Neural progenitor cell (in vitro differentiated cells): ENCODE measurements around the gene MSH3. TPM values are rescaled to one million over a fixed set of nuclear protein-coding genes. Genes with fewer than 3 reads are reported as not detected.
"Not testable (repeated sequence)": the region's sequence is repeated elsewhere in the genome, so short reads cannot be mapped to it uniquely, and the experiment has no call there.

Source experiments
- DNase-seq: peaks from one replicate; pipeline ENCODE4 v3.0.0-alpha.2; 2016; ENCODE audit warnings: low spot score
- H2AFZ ChIP-seq: fragments of 200-600 bp; sonication (generic); replicated peaks from 2 replicates; pipeline ENCODE4 v1.6.1; 2016; ENCODE audit warnings: antibody characterized with exemption
- H3F3A ChIP-seq: fragments of 200-600 bp; sonication (generic); 2 replicates; pipeline ENCODE4 v1.6.1; 2016; ENCODE audit warnings: antibody characterized with exemption, low read depth
- H3K27ac ChIP-seq: fragments of 200-600 bp; sonication (generic); 2 replicates; pipeline ENCODE4 v1.5.1; 2016; ENCODE audit warnings: mild to moderate bottlenecking
- H3K27me3 ChIP-seq: fragments of 200-600 bp; sonication (generic); 2 replicates; pipeline ENCODE4 v1.6.1; 2016; ENCODE audit warnings: mild to moderate bottlenecking, moderate library complexity
- H3K36me3 ChIP-seq: fragments of 200-600 bp; sonication (generic); 2 replicates; pipeline ENCODE4 v1.5.1; 2016
- H3K4me1 ChIP-seq: fragments of 200-600 bp; sonication (generic); 2 replicates; pipeline ENCODE4 v1.6.1; 2016; ENCODE audit warnings: mixed run types
- H3K4me2 ChIP-seq: fragments of 200-600 bp; sonication (generic); 2 replicates; pipeline ENCODE4 v1.6.1; 2016
- H3K4me3 ChIP-seq: fragments of 200-600 bp; sonication (generic); 2 replicates; pipeline ENCODE4 v1.5.1; 2016
- H3K79me2 ChIP-seq: fragments of 200-600 bp; sonication (generic); 2 replicates; pipeline ENCODE4 v1.6.1; 2016; ENCODE audit warnings: low read depth
- H3K9ac ChIP-seq: fragments of 200-600 bp; sonication (generic); 2 replicates; pipeline ENCODE4 v1.6.1; 2016
- H3K9me3 ChIP-seq: fragments of 200-600 bp; sonication (generic); 2 replicates; pipeline ENCODE4 v1.5.1; 2016; ENCODE audit warnings: low read depth
- H4K20me1 ChIP-seq: fragments of 200-600 bp; sonication (generic); 2 replicates; pipeline ENCODE4 v1.6.1; 2016; ENCODE audit warnings: low read depth
- H3K27ac Mint-ChIP-seq: 3 replicates; pipeline ENCODE4 v1.8.0; 2021; ENCODE audit warnings: mixed read lengths
- H3K27me3 Mint-ChIP-seq: 2 replicates; pipeline ENCODE4 v1.8.0; 2022; ENCODE audit warnings: low read depth, mild to moderate bottlenecking, inconsistent platforms, moderate library complexity, mixed read lengths; ENCODE audit not compliant: insufficient read depth
- H3K36me3 Mint-ChIP-seq: 3 replicates; pipeline ENCODE4 v1.8.0; 2021; ENCODE audit warnings: mixed read lengths
- H3K4me1 Mint-ChIP-seq: 3 replicates; pipeline ENCODE4 v1.8.0; 2021; ENCODE audit warnings: mixed read lengths
- H3K4me3 Mint-ChIP-seq: 3 replicates; pipeline ENCODE4 v1.8.0; 2021; ENCODE audit warnings: mild to moderate bottlenecking, moderate library complexity, mixed read lengths
- H3K9me3 Mint-ChIP-seq: 3 replicates; pipeline ENCODE4 v1.8.0; 2020; ENCODE audit warnings: mixed read lengths
- EZH2 ChIP-seq: fragments of 200-600 bp; sonication (generic); IDR thresholded peaks from 2 replicates; pipeline ENCODE4 v1.6.1; 2017; ENCODE audit warnings: antibody characterized with exemption, mild to moderate bottlenecking, moderate library complexity
- EZH2phosphoT487 ChIP-seq: fragments of 200-600 bp; sonication (generic); IDR thresholded peaks from 2 replicates; pipeline ENCODE4 v1.6.1; 2017; ENCODE audit warnings: antibody characterized with exemption
- total RNA-seq: library from RNA; depleted of rRNA; stranded (reverse); fragments of >200 nt; gene quantifications from 2 replicates; pipeline ENCODE4 v1.2.3, GENCODE V29; 2015; ENCODE audit warnings: low replicate concordance
- TF ChIP-seq, protein P1 (sequence below): fragments of 200-600 bp; sonication (generic); IDR thresholded peaks from 2 replicates; pipeline ENCODE4 v1.5.1; 2017; ENCODE audit warnings: antibody characterized with exemption, mild to moderate bottlenecking

The MSH3 gene
- total RNA-seq, 1 donor from 2014 or later = 26.1 TPM

DNA sequence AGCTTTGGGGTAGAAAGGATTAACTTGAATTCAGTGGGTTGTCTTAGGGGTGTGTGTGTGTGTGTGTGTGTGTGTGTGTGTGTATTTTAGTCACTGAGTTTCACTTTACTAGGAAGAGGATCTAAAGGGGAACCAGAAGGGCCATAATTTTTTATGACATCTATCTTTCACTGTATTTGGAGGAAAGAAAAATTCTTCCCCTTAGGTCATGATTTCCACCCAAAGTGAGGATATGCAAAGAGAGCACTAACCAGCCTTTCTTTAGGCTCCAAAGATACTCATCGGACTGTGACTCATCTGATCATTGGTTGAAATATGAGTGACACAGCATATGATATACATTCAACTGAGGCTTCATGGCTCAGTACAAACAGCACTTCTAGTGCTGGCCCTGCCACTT lies 230.5 kb downstream of the MSH3 start:
- Histone ChIP-seq H3F3A (no peaks in the 10 kb centered on the region), H3K4me2 (no peak overlapping the region), H3K4me3 (no peak overlapping the region), H2AFZ (no peak overlapping the region), H3K36me3 (no peaks in the 10 kb centered on the region), H4K20me1 (no peaks in the 10 kb centered on the region), H3K9ac (no peak overlapping the region), H3K27me3 (no peaks in the 10 kb centered on the region), H3K27ac (no peak overlapping the region), H3K9me3 (no peaks in the 10 kb centered on the region), H3K79me2 (no peaks in the 10 kb centered on the region), H3K4me1 (no peaks in the 10 kb centered on the region)
- DNase-seq = no peak
- no peak for TF ChIP-seq EZH2phosphoT487
- Mint-ChIP-seq H3K4me1 (no peaks in the 10 kb centered on the region), H3K27ac (no peak overlapping the region), H3K27me3 (no peaks in the 10 kb centered on the region), H3K36me3 (peaks cover 12% of the 10 kb centered on the region), H3K4me3 (no peak overlapping the region), H3K9me3 (no peaks in the 10 kb centered on the region)

DNA sequence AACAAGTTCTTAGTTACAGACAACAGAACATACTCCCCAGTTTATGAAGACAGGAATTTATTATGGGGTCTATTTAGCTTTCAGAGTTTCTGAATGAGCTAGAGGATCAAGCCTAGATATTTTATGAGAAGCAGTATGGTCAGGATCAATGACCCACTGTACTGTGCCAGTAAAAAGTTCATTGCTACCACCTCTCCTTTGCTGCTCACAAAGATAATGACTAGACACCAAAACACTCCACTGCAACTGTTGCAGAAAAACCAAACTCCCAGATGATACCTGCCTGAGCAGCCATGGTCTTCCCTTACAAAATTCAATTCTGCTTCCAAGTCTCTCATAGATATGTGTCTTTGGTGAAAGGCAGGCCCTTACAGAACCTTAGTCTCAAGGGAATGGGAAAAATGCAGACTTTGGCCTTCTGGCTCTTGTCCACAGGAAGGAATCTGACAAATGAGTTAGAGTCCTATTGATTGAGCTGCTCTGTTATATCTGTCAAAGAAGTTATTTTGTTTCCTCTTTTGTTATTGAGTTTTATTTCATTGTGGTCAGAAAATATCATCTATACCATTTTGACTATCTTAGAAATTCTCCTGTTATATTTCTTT lies 231.0 kb downstream of the MSH3 start:
- H3K27ac Mint-ChIP-seq = no peak overlapping the region
- peaks cover 14% of the 10 kb centered on the region for H3K36me3 Mint-ChIP-seq
- H3K27ac ChIP-seq = no peak overlapping the region
- TF ChIP-seq, protein P1, sequence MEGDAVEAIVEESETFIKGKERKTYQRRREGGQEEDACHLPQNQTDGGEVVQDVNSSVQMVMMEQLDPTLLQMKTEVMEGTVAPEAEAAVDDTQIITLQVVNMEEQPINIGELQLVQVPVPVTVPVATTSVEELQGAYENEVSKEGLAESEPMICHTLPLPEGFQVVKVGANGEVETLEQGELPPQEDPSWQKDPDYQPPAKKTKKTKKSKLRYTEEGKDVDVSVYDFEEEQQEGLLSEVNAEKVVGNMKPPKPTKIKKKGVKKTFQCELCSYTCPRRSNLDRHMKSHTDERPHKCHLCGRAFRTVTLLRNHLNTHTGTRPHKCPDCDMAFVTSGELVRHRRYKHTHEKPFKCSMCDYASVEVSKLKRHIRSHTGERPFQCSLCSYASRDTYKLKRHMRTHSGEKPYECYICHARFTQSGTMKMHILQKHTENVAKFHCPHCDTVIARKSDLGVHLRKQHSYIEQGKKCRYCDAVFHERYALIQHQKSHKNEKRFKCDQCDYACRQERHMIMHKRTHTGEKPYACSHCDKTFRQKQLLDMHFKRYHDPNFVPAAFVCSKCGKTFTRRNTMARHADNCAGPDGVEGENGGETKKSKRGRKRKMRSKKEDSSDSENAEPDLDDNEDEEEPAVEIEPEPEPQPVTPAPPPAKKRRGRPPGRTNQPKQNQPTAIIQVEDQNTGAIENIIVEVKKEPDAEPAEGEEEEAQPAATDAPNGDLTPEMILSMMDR = no peak
- TF ChIP-seq EZH2phosphoT487 = no peak
- TF ChIP-seq EZH2 = no peak
- no peak overlapping the region for H3K9ac ChIP-seq
- no peaks in the 10 kb centered on the region for H3K4me1 Mint-ChIP-seq
- H3K4me3 ChIP-seq = no peak overlapping the region
- H3K4me3 Mint-ChIP-seq = no peak overlapping the region
- H3K36me3 ChIP-seq = peaks cover under 1% of the 10 kb centered on the region
- H4K20me1 ChIP-seq = no peaks in the 10 kb centered on the region
- no peak for DNase-seq
- H3K27me3 Mint-ChIP-seq = no peaks in the 10 kb centered on the region
- no peaks in the 10 kb centered on the region for H3K79me2 ChIP-seq
- H2AFZ ChIP-seq = no peak overlapping the region
- no peaks in the 10 kb centered on the region for H3K9me3 ChIP-seq
- H3K4me2 ChIP-seq = no peak overlapping the region
- H3K9me3 Mint-ChIP-seq = no peaks in the 10 kb centered on the region
- no peaks in the 10 kb centered on the region for H3K27me3 ChIP-seq
- no peaks in the 10 kb centered on the region for H3F3A ChIP-seq
- H3K4me1 ChIP-seq = no peaks in the 10 kb centered on the region

DNA sequence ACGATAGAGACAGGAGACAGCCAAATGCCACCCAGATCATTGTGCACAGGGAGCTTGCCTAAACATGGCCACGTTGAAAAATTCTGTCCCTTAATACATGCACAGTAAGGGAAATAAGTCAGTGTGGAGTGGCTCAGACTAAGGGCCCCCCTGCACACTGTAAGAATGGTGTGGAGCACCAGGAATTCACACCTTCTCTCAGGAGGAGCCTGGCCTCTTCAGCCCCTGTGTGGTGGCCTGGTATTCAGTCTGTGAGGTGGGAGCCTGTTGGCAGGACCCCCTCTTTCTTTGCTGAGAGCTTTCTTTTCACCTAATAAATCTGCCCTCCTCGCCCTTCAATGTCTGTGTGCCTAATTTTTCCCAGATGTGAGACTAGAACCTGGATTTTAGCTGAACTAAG lies 239.6 kb downstream of the MSH3 start:
- no peak overlapping the region for H3K27ac Mint-ChIP-seq

DNA sequence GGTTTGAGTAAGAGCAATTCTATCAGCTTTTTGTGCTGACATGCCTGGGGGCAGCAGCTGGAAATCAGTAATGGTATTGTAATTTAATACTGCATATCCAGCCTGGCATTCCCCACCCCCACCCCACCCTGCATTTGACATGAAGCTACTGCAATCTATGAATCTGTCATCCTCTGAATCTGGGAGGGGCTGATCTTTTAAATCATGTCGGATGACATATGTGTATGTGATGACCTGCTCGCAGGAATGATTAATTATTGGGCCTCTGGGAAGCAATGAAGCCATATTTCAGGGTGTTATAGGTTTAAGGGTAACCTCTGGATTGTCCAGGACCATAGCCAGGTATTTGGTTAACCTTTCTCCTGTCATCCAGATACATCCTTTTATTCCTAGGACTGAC lies 241.1 kb downstream of the MSH3 start:
- Histone ChIP-seq H3K9me3 (no peaks in the 10 kb centered on the region), H3K79me2 (no peaks in the 10 kb centered on the region), H4K20me1 (no peaks in the 10 kb centered on the region), H3K4me1 (no peaks in the 10 kb centered on the region), H3K36me3 (peaks cover 2% of the 10 kb centered on the region), H3K9ac (no peak overlapping the region), H3K4me2 (no peak overlapping the region), H3K4me3 (no peak overlapping the region), H3K27ac (no peak overlapping the region), H2AFZ (no peak overlapping the region), H3K27me3 (no peaks in the 10 kb centered on the region), H3F3A (no peaks in the 10 kb centered on the region)
- Mint-ChIP-seq H3K9me3 (peaks cover 2% of the 10 kb centered on the region), H3K27ac (no peak overlapping the region), H3K27me3 (peaks cover 2% of the 10 kb centered on the region), H3K4me1 (peaks cover 3% of the 10 kb centered on the region), H3K4me3 (no peak overlapping the region), H3K36me3 (peaks cover 5% of the 10 kb centered on the region)
- TF ChIP-seq, protein P1 = no peak
- no peak for TF ChIP-seq EZH2
- no peak for TF ChIP-seq EZH2phosphoT487
- DNase-seq = no peak

More for the DNA sequence above, 239.6 kb downstream of the MSH3 start:
- Mint-ChIP-seq H3K4me1 (peaks cover 3% of the 10 kb centered on the region), H3K9me3 (peaks cover 2% of the 10 kb centered on the region), H3K36me3 (peaks cover 7% of the 10 kb centered on the region), H3K4me3 (no peak overlapping the region), H3K27me3 (peaks cover 2% of the 10 kb centered on the region)
- Histone ChIP-seq H2AFZ (no peak overlapping the region), H3K79me2 (no peaks in the 10 kb centered on the region), H4K20me1 (no peaks in the 10 kb centered on the region), H3K4me2 (no peak overlapping the region), H3F3A (no peaks in the 10 kb centered on the region), H3K9ac (no peak overlapping the region), H3K36me3 (peaks cover 3% of the 10 kb centered on the region), H3K9me3 (no peaks in the 10 kb centered on the region), H3K4me1 (no peaks in the 10 kb centered on the region), H3K4me3 (no peak overlapping the region), H3K27me3 (no peaks in the 10 kb centered on the region), H3K27ac (no peak overlapping the region)
- TF ChIP-seq EZH2phosphoT487 (no peak), EZH2 (no peak)
- TF ChIP-seq, protein P1 = no peak
- DNase-seq = no peak

DNA sequence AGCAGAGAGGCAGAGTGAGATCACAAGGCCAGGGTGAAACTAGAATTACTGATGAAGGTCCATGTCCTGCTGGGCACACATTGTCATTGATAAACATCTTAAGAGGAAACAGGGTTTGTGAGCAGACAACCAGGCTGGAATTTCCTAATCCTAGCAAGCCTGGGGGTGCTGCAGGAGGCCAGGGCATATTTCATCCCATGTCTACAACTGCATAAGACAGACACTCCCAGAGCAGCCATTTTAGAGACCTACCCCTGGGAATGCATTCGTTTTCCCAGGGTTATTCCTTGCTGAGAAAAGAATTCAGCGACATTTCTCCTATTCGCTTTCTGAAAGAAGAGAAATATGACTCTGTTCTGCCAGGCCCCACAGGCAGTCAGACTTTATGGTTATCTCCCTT lies 248.2 kb downstream of the MSH3 start:
- not testable (repeated sequence) for H3K9ac ChIP-seq, H4K20me1 ChIP-seq, H3K4me2 ChIP-seq, H3K4me1 ChIP-seq, H3F3A ChIP-seq, H3K4me1 Mint-ChIP-seq, H3K27me3 ChIP-seq, H3K27ac ChIP-seq, H3K36me3 ChIP-seq, H3K9me3 ChIP-seq, DNase-seq, H3K4me3 Mint-ChIP-seq, H2AFZ ChIP-seq, H3K27me3 Mint-ChIP-seq, H3K27ac Mint-ChIP-seq, H3K4me3 ChIP-seq, H3K79me2 ChIP-seq
- Mint-ChIP-seq H3K36me3 (peaks cover 11% of the 10 kb centered on the region), H3K9me3 (peaks cover 15% of the 10 kb centered on the region)
